ENCODE measurements around the gene ADGRV1.

ADGRV1 gene

GRCh38 chr5:90959262-90959661 is 400.7 kb downstream of the ADGRV1 start:
- Histone ChIP-seq H2AFZ (ENCODE audit: low read depth, low read length) (no peak overlapping the region), H3K9me3 (ENCODE audit: insufficient read depth, low read length, severe bottlenecking) (no peaks in the 10 kb centered on the region), H3K9ac (ENCODE audit: low read depth, low read length) (no peak overlapping the region), H3K79me2 (ENCODE audit: insufficient read depth, low read length) (no peaks in the 10 kb centered on the region), H3K27me3 (ENCODE audit: insufficient read depth, low read length, poor library complexity) (no peaks in the 10 kb centered on the region), H3K27ac (ENCODE audit: low read length) (no peak overlapping the region), H3K4me2 (ENCODE audit: insufficient read depth, low read length) (no peak overlapping the region), H3K36me3 (ENCODE audit: insufficient read depth, low read length) (no peaks in the 10 kb centered on the region), H3K4me1 (ENCODE audit: insufficient read depth, low read length) (no peaks in the 10 kb centered on the region), H3K4me3 (ENCODE audit: low read depth in 1 of 2, low read length in 2 of 2) (no peak overlapping the region), H4K20me1 (ENCODE audit: insufficient read depth, low read length) (no peaks in the 10 kb centered on the region)
- ATAC-seq (ENCODE audit: insufficient read depth, low read depth) (no peak), DNase-seq (no peak)
- TF ChIP-seq CTCF (IDR thresholded peaks at IDR 0.05; ENCODE audit: borderline replicate concordance, extremely low read depth, low read length, poor library complexity, severe bottlenecking) (no peak), EZH2 (IDR thresholded peaks at IDR 0.05; ENCODE audit: borderline replicate concordance, low read depth, low read length, severe bottlenecking) (no peak)

DNA sequence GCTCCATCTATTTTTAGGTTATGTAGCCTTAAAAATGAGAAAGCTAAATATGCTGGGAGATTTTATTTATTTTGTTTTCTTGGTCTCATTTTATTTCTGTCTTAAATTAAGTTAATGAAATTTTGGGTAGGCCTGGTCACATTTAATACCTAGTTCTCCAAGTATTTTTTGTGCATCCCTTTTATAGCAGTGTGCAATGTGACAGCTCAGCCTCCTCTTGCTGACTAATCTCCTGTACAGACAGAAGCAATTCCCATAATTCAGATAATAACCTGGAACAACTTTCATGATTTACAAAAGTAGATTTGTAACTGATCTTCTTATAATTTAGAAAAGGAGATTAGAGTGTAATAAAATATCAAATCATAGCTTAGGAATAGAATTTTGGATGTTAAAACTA is 403.9 kb downstream of the ADGRV1 start:
- no peaks in the 10 kb centered on the region for H3K27me3 ChIP-seq (ENCODE audit: insufficient read depth, low read length, poor library complexity)

GRCh38 chr5:90965110-90965685 is 406.6 kb downstream of the ADGRV1 start:
- Histone ChIP-seq H3K27me3 (ENCODE audit: insufficient read depth, low read length, poor library complexity) (no peaks in the 10 kb centered on the region), H3K79me2 (ENCODE audit: insufficient read depth, low read length) (no peaks in the 10 kb centered on the region), H3K9me3 (ENCODE audit: insufficient read depth, low read length, severe bottlenecking) (no peaks in the 10 kb centered on the region), H2AFZ (ENCODE audit: low read depth, low read length) (no peak overlapping the region), H3K27ac (ENCODE audit: low read length) (no peak overlapping the region), H3K4me2 (ENCODE audit: insufficient read depth, low read length) (no peak overlapping the region), H3K9ac (ENCODE audit: low read depth, low read length) (no peak overlapping the region), H3K4me3 (ENCODE audit: low read depth in 1 of 2, low read length in 2 of 2) (no peak overlapping the region), H3K4me1 (ENCODE audit: insufficient read depth, low read length) (no peaks in the 10 kb centered on the region), H4K20me1 (ENCODE audit: insufficient read depth, low read length) (no peaks in the 10 kb centered on the region), H3K36me3 (ENCODE audit: insufficient read depth, low read length) (no peaks in the 10 kb centered on the region)
- no peak for TF ChIP-seq EZH2 (IDR thresholded peaks at IDR 0.05; ENCODE audit: borderline replicate concordance, low read depth, low read length, severe bottlenecking)
- DNase-seq (no peak), ATAC-seq (ENCODE audit: insufficient read depth, low read depth) (no peak)

More for the DNA sequence above, 403.9 kb downstream of the ADGRV1 start:
- H3K4me3 ChIP-seq (ENCODE audit: low read depth in 1 of 2, low read length in 2 of 2), result no peak overlapping the region
- no peak overlapping the region for H3K9ac ChIP-seq (ENCODE audit: low read depth, low read length)
- no peak overlapping the region for H2AFZ ChIP-seq (ENCODE audit: low read depth, low read length)
- no peaks in the 10 kb centered on the region for H3K79me2 ChIP-seq (ENCODE audit: insufficient read depth, low read length)
- H4K20me1 ChIP-seq (ENCODE audit: insufficient read depth, low read length), result no peaks in the 10 kb centered on the region
- no peaks in the 10 kb centered on the region for H3K4me1 ChIP-seq (ENCODE audit: insufficient read depth, low read length)
- H3K9me3 ChIP-seq (ENCODE audit: insufficient read depth, low read length, severe bottlenecking), result no peaks in the 10 kb centered on the region
- DNase-seq (no peak), ATAC-seq (ENCODE audit: insufficient read depth, low read depth) (no peak)
- TF ChIP-seq CTCF (IDR thresholded peaks at IDR 0.05; ENCODE audit: borderline replicate concordance, extremely low read depth, low read length, poor library complexity, severe bottlenecking) (no peak), EZH2 (IDR thresholded peaks at IDR 0.05; ENCODE audit: borderline replicate concordance, low read depth, low read length, severe bottlenecking) (no peak)
- no peak overlapping the region for H3K4me2 ChIP-seq (ENCODE audit: insufficient read depth, low read length)
- no peaks in the 10 kb centered on the region for H3K36me3 ChIP-seq (ENCODE audit: insufficient read depth, low read length)
- no peak overlapping the region for H3K27ac ChIP-seq (ENCODE audit: low read length)

DNA sequence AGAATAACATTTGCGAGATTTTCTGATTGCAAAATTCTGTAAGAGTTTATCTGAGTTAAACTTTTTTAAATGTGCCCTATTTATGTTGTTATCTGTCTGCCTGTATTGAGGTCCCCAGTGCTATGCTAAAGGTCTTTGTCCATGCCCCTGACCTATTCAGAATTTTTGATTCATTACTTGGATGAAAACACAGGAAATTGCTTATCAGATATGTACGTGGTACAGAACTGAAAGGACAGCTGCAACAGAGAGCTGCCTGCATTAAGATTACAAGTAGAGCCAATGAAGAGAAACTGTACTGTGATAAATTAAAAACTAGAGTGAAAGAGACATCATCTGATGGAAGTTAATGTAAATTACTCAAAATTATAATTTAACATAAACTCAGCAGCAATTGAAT is 408.8 kb downstream of the ADGRV1 start:
- Histone ChIP-seq H2AFZ (ENCODE audit: low read depth, low read length) (no peak overlapping the region), H3K36me3 (ENCODE audit: insufficient read depth, low read length) (no peaks in the 10 kb centered on the region), H3K27ac (ENCODE audit: low read length) (no peak overlapping the region), H3K9ac (ENCODE audit: low read depth, low read length) (no peak overlapping the region), H3K79me2 (ENCODE audit: insufficient read depth, low read length) (no peaks in the 10 kb centered on the region), H3K9me3 (ENCODE audit: insufficient read depth, low read length, severe bottlenecking) (no peaks in the 10 kb centered on the region), H3K4me1 (ENCODE audit: insufficient read depth, low read length) (no peaks in the 10 kb centered on the region), H3K4me3 (ENCODE audit: low read depth in 1 of 2, low read length in 2 of 2) (no peak overlapping the region), H4K20me1 (ENCODE audit: insufficient read depth, low read length) (no peaks in the 10 kb centered on the region), H3K27me3 (ENCODE audit: insufficient read depth, low read length, poor library complexity) (no peaks in the 10 kb centered on the region), H3K4me2 (ENCODE audit: insufficient read depth, low read length) (no peak overlapping the region)
- TF ChIP-seq CTCF (IDR thresholded peaks at IDR 0.05; ENCODE audit: borderline replicate concordance, extremely low read depth, low read length, poor library complexity, severe bottlenecking), result no peak
- no peak for TF ChIP-seq EZH2 (IDR thresholded peaks at IDR 0.05; ENCODE audit: borderline replicate concordance, low read depth, low read length, severe bottlenecking)
- ATAC-seq (ENCODE audit: insufficient read depth, low read depth) (no peak), DNase-seq (no peak)

All from DND-41 (cell line).